NCI-H524 treated with DMSO at 0.1 percent for 48 hours (cell line): Measurements from ENCODE around the gene XPNPEP2.

Source experiments
- DNase-seq: peaks from one replicate; lab custom pipeline; 2025; lab: John Stamatoyannopoulos, UW

The XPNPEP2 gene

DNA sequence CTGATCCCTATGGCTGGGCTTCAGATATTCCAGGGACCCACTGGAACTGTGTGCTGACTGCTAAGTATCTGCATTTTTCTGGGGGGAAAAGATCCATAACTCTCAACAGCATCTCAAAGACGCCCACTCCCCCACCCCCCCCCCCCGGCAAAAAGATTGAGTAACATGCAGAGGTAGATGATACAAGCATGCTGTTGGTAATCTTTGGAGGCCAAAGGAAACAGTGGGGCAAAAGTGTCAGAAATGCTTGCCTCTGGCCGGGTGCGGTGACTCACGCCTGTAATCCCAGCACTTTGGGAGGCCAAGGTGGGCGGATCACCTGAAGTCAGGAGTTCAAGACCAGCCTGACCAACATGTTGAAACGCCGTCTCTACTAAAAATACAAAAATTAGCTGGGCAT is 12.2 kb downstream of the XPNPEP2 start:
- DNase-seq: no peak

- no peak for DNase-seq
Measured at GRCh38 chrX:129754056-129755024, 15.6 kb downstream of the XPNPEP2 start.

DNA sequence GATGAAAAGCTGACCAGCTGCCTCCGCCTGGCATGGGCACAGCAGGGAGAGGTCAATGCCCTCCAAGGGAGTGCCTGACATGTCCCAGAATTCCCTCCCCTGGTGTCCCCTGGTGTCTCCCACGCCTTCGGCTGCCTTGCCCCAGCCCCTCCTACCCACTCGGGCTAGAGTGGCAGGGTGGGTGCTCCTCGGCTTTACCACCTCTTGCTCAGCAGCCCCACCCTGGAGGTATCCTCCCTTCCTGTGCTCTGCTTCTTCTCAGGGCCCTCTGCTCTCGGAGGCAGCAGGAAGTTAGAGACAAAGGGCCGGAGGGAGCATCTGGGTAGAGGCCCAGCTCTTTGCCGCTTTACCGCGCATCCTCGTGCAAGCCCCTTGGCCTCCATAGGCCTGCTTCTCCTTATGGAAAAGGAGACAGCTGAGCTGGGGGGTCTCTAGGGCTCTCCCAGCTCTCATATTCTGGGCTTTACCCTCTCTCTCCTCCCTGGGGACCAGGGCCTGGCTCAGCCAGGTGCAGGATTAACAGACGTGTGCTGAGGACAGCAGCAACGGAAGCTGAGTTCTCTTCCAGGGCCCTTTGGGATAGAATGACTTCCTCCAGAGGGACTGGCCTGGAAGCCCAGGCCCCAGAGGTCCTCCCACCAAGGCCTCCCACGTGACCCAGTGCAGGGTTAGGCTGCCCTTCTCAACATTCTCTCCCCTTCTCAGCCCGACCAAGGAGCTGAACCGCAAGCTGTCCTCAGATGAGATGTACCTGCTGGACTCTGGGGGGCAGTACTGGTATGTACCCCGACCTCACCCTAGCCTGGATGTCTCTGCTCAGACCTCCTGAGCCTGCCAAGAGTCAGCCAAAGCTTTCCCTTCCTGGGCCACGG is 17.2 kb downstream of the XPNPEP2 start:
- no peak for DNase-seq

DNA sequence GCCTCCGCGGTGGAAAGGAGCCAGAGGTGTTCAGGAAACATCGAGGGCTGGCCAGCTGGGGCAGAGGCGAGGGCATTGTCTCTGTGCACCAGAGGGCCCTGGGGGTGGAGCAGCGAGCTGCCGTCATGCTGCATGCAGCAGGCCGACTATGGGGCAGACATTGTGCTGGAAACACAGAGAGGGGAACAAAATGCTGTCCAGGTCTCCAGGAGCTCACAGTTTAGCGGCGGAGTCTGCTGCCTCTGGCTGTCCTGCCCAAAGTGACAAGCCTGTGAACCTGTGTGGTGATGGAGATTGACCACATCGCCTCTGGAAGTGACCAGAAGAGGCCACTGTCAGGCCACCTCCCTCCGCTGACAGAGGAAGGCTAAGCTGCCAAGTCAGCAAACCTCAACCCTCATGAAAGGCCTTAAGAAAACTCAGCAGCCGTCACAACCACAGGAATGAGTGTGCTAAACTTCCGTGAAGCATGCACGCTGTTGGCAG is 20.8 kb downstream of the XPNPEP2 start:
- DNase-seq: no peak

GRCh38 chrX:129760155-129760554 is 21.4 kb downstream of the XPNPEP2 start:
- DNase-seq: no peak

- no peak for DNase-seq
Measured at GRCh38 chrX:129760981-129761380, 22.2 kb downstream of the XPNPEP2 start.

DNA sequence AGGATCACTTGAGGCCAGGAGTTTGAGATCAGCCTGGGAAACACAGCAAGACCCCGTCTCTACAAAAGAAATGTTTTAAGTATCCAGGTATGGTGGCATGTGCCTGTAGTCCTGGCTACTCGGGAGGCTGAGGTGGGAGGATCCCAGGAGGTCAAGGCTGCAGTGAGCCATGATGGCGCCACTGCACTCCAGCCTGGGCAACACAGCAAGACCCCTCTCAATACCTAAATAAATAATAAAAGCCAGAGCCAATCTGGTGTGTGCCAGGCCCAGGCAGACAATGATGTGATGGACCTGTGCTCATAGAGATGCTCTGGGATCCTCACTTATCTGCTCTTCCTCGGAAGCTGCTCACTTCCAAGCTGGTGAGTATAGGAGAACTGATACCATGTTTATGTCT is 22.8 kb downstream of the XPNPEP2 start:
- no peak for DNase-seq

GRCh38 chrX:129762448-129762847 is 23.7 kb downstream of the XPNPEP2 start:
- DNase-seq: no peak

DNA sequence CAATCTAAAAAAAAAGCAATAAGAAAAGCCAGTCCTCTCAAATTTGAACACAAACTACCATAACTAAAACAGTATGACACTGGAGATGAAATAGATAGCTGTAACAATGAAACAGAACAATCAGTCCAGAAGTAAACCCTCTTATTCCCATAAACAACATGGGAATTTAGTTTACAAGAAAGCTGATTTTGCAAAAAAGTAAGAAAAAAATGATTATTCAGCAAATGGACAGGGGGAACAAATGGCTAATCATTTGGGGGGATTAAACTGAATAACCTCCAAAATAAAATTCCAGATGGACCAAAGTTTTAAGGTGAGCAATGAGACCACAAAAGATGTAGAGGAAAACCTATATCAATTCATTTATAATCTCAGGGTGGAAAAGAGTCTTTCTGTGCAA is 24.9 kb downstream of the XPNPEP2 start:
- no peak for DNase-seq

GRCh38 chrX:129768186-129768585 is 29.4 kb downstream of the XPNPEP2 start:
- DNase-seq: no peak

DNA sequence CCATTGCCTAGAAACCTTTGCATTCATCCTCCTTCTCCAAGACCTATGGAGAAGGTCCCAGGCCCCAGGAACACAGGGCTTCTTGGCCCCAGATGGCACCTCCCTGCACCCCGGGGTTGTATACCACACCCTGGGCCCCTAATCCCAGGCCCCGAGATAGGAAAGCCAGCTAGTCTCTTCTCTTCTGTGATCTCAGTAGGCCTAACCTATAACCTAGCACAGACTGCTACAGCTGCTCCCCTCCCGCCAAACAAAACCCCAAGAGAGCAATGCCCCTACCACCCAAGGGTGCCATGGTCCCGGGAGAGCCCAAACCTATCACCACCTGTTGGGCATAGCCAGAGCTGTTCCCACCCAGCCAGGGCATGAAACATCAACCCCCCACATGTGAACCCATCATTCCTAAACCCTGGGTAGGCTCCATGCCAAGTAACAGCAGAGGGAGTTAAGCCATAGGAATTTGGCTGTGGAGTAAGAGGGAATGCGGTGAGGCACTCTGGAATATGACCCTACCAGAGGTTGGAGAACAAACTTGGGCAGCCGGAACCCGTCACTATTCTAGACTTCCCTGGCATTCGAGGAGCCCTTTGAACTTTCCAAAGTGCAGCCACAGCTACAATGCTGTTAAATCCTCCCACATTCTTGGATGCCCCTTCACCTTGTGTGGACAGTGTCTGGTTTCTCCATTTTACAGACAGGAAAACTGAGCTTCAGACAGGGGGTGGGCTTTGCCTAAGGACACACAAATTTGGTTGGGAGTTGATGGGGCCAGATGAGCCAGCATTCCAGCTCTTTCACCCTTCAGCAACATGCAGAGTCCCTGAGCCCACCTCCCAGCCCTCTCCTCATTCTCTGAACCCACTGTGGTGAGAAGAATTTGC is 30.0 kb downstream of the XPNPEP2 start:
- DNase-seq: no peak

DNA sequence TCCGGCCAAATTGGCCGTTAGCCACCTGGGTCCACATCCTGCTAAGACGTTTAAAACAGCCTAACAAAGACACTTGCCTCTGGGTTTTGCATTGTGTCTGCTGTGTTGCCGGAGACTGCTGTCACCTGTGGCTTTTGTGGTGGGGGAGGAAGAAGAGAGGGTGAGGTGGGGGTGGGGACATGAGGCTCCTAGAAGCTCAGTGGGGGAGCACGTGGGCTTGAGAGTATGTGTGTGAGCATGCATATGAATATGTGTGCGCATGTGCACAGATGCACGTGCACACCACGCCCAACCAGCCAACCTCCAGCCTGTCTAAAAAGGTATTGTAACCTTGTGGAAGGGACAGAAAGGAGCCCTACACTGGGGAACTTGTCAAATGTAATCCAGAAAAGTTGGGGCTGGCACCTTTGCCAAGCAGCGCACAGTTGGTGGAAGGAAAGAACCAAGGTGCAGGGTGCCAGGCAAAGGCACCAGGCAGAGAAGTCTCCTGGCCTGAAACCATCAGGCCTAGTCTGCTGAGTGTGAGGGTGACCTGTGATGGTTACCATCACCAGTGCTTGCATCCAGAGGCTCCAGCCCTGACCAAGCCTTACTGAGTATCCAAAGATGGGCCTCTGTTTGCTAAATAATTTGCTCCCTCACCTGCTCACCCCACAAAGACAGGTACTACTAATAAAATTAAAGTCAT is 30.8 kb downstream of the XPNPEP2 start:
- DNase-seq: no peak

- DNase-seq: no peak
Measured at GRCh38 chrX:129771266-129771995, 32.7 kb downstream of the XPNPEP2 start.

DNA sequence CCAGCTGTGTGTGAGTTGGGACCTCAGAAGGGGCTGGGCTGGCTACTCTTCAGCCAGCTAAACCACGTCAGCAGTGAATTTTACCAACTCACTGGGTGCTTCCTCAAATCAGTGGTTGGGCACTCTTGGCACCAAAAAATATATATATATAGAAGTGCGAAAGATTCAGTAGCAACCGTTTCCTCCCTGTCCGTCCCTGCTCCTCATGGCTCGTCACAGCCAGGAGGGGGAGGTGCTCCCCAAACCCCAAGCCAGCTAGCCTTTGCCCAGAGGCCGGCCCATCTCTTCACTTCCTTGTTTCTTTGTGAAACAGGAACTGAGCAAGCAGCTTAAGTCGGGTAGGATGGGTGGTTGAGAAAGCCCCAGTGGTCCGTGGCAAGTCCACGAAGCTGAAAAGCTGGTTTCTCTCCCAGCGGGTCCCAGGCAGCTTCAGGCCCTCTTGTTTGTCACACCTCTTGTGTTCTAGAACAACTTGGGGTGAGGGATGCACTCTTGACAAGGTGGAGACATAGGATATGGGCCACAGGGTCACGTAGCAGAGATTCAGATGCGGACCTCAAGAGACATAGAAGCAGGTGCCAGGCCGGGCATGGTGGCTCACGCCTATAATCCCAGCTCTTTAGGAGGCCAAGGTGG is 34.1 kb downstream of the XPNPEP2 start:
- no peak for DNase-seq

- DNase-seq: no peak
Measured at GRCh38 chrX:129773649-129774458, 35.1 kb downstream of the XPNPEP2 start.

GRCh38 chrX:129777218-129778030 is 38.6 kb downstream of the XPNPEP2 start:
- DNase-seq: no peak

DNA sequence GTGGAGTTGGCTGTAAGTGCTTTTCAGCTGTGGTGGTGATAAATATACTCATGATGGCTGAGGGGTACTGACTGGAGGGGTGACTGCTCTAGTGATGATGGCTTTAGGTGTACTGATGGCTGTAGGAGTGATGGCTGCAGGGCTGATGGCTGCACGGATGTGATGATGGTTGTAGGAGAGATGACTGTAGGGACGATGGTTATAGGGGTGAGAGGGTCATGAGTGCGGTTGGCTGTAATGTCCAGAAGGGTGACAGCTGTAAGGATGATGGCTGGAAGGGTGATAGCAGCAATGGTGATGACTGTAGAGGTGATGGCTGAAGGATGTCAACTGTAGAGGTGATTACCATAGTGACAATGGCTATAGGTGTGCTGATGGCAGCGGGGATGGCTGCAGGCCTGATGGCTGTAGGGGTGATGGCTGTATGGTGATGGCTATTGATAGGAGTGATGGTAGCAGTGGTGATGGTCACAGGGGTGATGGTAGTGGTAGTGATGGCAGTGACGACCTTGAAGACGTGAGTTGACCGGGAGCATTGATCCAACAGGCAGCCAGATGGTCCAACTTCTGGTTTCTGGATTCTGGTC is 40.4 kb downstream of the XPNPEP2 start:
- DNase-seq: no peak

GRCh38 chrX:129779747-129780146 is 41.0 kb downstream of the XPNPEP2 start, which contains the start of gene SASH3:
TSS of gene SASH3 (plus strand) at chrX:129779949. CDS start at chrX:129780098, 149 bp downstream.
- DNase-seq: no peak
